Breast epithelium (tissue), 4 donors: ENCODE measurements around the gene PIGK. TPM values are rescaled to one million over a fixed set of nuclear protein-coding genes. Genes with fewer than 3 reads are reported as not detected.
"Not testable (repeated sequence)": the region's sequence is repeated elsewhere in the genome, so short reads cannot be mapped to it uniquely, and the experiment has no call there.

Experiments
- DNase-seq, 2 donors: peaks; one replicate each; pipeline ENCODE4 v3.0.0-alpha.2; 2019; ENCODE audit warnings: low spot score in 2 of 2
- H3K27ac ChIP-seq, 2 donors: fragments of 200-600 bp; sonication (generic) in 1 of 2; one replicate each; pipeline ENCODE4 v1.5.1; 2016 to 2019; ENCODE audit warnings: mild to moderate bottlenecking in 1 of 2
- H3K27me3 ChIP-seq, 2 donors: fragments of 200-600 bp; sonication (generic) in 1 of 2; one replicate each; pipeline versions ENCODE4 v1.5.1 to v1.6.0; 2017 to 2019; ENCODE audit warnings: control low read depth in 1 of 2, mild to moderate bottlenecking in 1 of 2
- H3K36me3 ChIP-seq: fragments of 200-600 bp; one replicate; pipeline ENCODE4 v1.5.1; 2019
- H3K4me1 ChIP-seq, 2 donors: fragments of 200-600 bp; sonication (generic); one replicate each; pipeline ENCODE4 v1.5.1; 2016 to 2019; ENCODE audit warnings: control low read depth in 1 of 2
- H3K4me3 ChIP-seq, 3 donors: fragments of 200-600 bp; sonication (generic); 1 replicate in 2 of 3; 2 replicates in 1 of 3; pipeline ENCODE4 v1.5.1; 2016 to 2019; ENCODE audit warnings: mild to moderate bottlenecking in 3 of 3, moderate library complexity in 2 of 3
- H3K9me3 ChIP-seq, 2 donors: fragments of 200-600 bp; sonication (generic) in 1 of 2; one replicate each; pipeline ENCODE4 v1.5.1; 2016 to 2019; ENCODE audit warnings: control low read depth in 1 of 2
- CTCF ChIP-seq, 3 donors: fragments of 450-650 bp; IDR thresholded peaks; one replicate each; pipeline ENCODE4 v1.5.1; 2016 to 2017; ENCODE audit warnings: antibody characterized with exemption in 3 of 3, mild to moderate bottlenecking in 3 of 3, moderate library complexity in 3 of 3
- POLR2A ChIP-seq: fragments of 450-650 bp; IDR thresholded peaks from one replicate; pipeline ENCODE4 v1.6.1; 2016; ENCODE audit warnings: antibody characterized with exemption, mild to moderate bottlenecking, moderate library complexity
- POLR2AphosphoS5 ChIP-seq, 3 donors: sonication (generic); formaldehyde crosslinking; IDR thresholded peaks; one replicate each; pipeline ENCODE4 v1.6.1; 2017; ENCODE audit warnings: antibody characterized with exemption in 3 of 3
- intact Hi-C: fragments of 100-400 bp; cut with DNase I; formaldehyde crosslinking; loops from one replicate; pipeline ENCODE4 v1.15.1; 2023; ENCODE audit warnings: low total_unique reads
- total RNA-seq, 3 donors: library from RNA; depleted of rRNA; stranded (reverse); fragments of >200 nt; gene quantifications; one replicate each; pipeline ENCODE4 v1.1.0, GENCODE V29; 2016

The PIGK gene
- total RNA-seq, 3 donors from 2014 or later, result 18.9 to 35.6 (median 22.6) TPM

GRCh38 chr1:77200293-77200692 is 18.9 kb downstream of the PIGK start:
- no peaks in the 10 kb centered on the region for H3K27me3 ChIP-seq
- intact Hi-C loops, result no loop called here
- no peak overlapping the region for H3K27ac ChIP-seq
- no peaks in the 10 kb centered on the region for H3K36me3 ChIP-seq
- H3K4me1 ChIP-seq, result no peaks in the 10 kb centered on the region
- TF ChIP-seq POLR2AphosphoS5 (IDR thresholded peaks at IDR 0.05) (no peak), CTCF (IDR thresholded peaks at IDR 0.05) (no peak), POLR2A (no peak)
- H3K4me3 ChIP-seq, result no peak overlapping the region
- DNase-seq, result no peak
- H3K9me3 ChIP-seq, result peaks cover 0 to 4% of the 10 kb centered on the region in 2 donors

GRCh38 chr1:77197351-77197750 is 21.9 kb downstream of the PIGK start:
- TF ChIP-seq CTCF (IDR thresholded peaks at IDR 0.05), result no peak
- no peak for TF ChIP-seq POLR2A
- no peak for TF ChIP-seq POLR2AphosphoS5 (IDR thresholded peaks at IDR 0.05)
- no peaks in the 10 kb centered on the region for H3K4me1 ChIP-seq
- no peak overlapping the region for H3K27ac ChIP-seq
- intact Hi-C loops, result no loop called here
- H3K36me3 ChIP-seq, result no peaks in the 10 kb centered on the region
- H3K27me3 ChIP-seq, result no peaks in the 10 kb centered on the region
- no peak for DNase-seq
- H3K4me3 ChIP-seq, result no peak overlapping the region
- no peaks in the 10 kb centered on the region for H3K9me3 ChIP-seq

- Histone ChIP-seq H3K9me3 (no peaks in the 10 kb centered on the region), H3K4me1 (no peaks in the 10 kb centered on the region), H3K36me3 (no peaks in the 10 kb centered on the region), H3K27ac (no peak overlapping the region), H3K27me3 (no peaks in the 10 kb centered on the region), H3K4me3 (no peak overlapping the region)
- no peak for TF ChIP-seq POLR2AphosphoS5 (IDR thresholded peaks at IDR 0.05)
- DNase-seq, result no peak
- intact Hi-C loops, result no loop called here
Measured at GRCh38 chr1:77193951-77194350, 25.3 kb downstream of the PIGK start.

- Histone ChIP-seq H3K4me1 (no peaks in the 10 kb centered on the region), H3K27me3 (no peaks in the 10 kb centered on the region), H3K4me3 (no peak overlapping the region), H3K9me3 (no peaks in the 10 kb centered on the region), H3K36me3 (no peaks in the 10 kb centered on the region), H3K27ac (no peak overlapping the region)
- intact Hi-C loops, result no loop called here
- DNase-seq, result no peak
- TF ChIP-seq POLR2A (no peak), CTCF (IDR thresholded peaks at IDR 0.05) (no peak), POLR2AphosphoS5 (IDR thresholded peaks at IDR 0.05) (no peak)
Measured at GRCh38 chr1:77188770-77189169, 30.5 kb downstream of the PIGK start.

GRCh38 chr1:77186907-77187306 is 32.3 kb downstream of the PIGK start:
- H3K27me3 ChIP-seq, H3K36me3 ChIP-seq, H3K4me3 ChIP-seq, H3K27ac ChIP-seq, intact Hi-C loops, DNase-seq, H3K9me3 ChIP-seq, H3K4me1 ChIP-seq: not testable (repeated sequence)

GRCh38 chr1:77182083-77182482 is 37.1 kb downstream of the PIGK start:
- Histone ChIP-seq H3K27ac (no peak overlapping the region), H3K36me3 (no peaks in the 10 kb centered on the region), H3K4me3 (no peak overlapping the region), H3K4me1 (no peaks in the 10 kb centered on the region), H3K27me3 (no peaks in the 10 kb centered on the region), H3K9me3 (peaks cover 6 to 8% of the 10 kb centered on the region in 2 donors)
- intact Hi-C loops, result no loop called here
- TF ChIP-seq POLR2AphosphoS5 (IDR thresholded peaks at IDR 0.05) (no peak), POLR2A (no peak), CTCF (IDR thresholded peaks at IDR 0.05) (no peak)
- DNase-seq, result no peak
